ENCODE data around the gene TFAP2A.

Gene TFAP2A

DNA sequence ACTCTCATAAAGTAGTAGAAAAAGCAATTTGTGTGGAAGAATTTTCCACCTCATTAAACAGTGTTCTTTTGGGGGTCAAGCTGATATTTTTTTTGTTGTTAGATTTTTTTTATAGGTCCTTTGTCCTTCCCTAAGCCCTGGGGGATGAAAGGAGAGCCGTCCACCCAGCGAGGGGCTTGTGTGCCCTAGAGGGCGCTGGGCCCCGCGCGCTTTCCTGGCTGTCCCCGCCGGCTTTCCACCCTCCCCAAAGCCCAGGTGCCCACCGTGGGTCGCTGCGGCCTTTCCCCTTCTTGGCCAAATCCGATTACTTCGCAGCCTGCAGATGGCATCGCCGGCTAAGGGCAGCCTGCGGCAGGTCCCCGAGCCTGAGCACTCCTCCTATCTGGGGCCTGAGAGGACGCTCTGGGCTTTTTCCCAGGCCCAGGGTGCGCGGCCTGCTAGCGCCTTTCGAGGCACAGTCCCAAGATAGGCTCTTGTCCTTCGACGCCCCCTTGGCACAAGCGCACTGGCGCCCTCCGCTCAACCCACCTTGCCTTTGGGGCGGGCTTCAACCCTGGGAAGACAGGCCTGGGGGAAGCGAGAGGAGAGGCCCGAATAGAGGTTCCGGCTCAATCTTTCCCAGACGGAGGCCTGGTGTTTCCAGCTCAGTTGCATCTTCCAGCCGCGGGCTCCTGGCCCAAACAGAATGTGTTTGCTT is 33.6 kb downstream of the TFAP2A start:
- peaks cover 7% of the 10 kb centered on the region for H3K27me3 ChIP-seq (ENCODE audit: insufficient read depth, low read length)
- H3K27ac ChIP-seq (ENCODE audit: low read depth, low read length) = no peak overlapping the region
- DNase-seq = no peak
- H3K79me1 ChIP-seq (ENCODE audit: low read length) = peaks cover 21% of the 10 kb centered on the region
- H3K79me2 ChIP-seq (ENCODE audit: control insufficient read depth, insufficient read depth, low read length, poor library complexity) = no peaks in the 10 kb centered on the region
- H3K14ac ChIP-seq (ENCODE audit: low read length) = peak overlapping the region; percentile 37
- H4K8ac ChIP-seq (ENCODE audit: low read depth, low read length) = peak overlapping the region; percentile 37
- no peaks in the 10 kb centered on the region for H3K36me3 ChIP-seq (ENCODE audit: control insufficient read depth in 1 of 2, insufficient read depth in 2 of 2, low read length in 2 of 2)
- H3K4ac ChIP-seq (ENCODE audit: low read depth, low read length) = no peak overlapping the region
- H3K9ac ChIP-seq (ENCODE audit: low read length) = no peak overlapping the region
- no peak overlapping the region for H3K4me3 ChIP-seq (ENCODE audit: low read depth, low read length)
- peak overlapping the region; percentile 34 for H3K4me2 ChIP-seq (ENCODE audit: low read length)
- no peak overlapping the region for H2AK5ac ChIP-seq (ENCODE audit: low read length)
- H3K23ac ChIP-seq (ENCODE audit: low read length) = no peak overlapping the region
- peak overlapping the region; percentile 57 for H4K91ac ChIP-seq (ENCODE audit: low read depth, low read length)
- H2AFZ ChIP-seq (ENCODE audit: insufficient read depth, low read length, poor library complexity) = peak overlapping the region; percentile 46
- H3K9me3 ChIP-seq (ENCODE audit: insufficient read depth, low read depth, low read length) = no peaks in the 10 kb centered on the region
- H4K12ac ChIP-seq (ENCODE audit: low read depth, low read length) = no peak overlapping the region
- H2BK12ac ChIP-seq (ENCODE audit: low read length) = peak overlapping the region; percentile 73
- no CpG with 5 or more reads among the region's 34 CpGs for WGBS (ENCODE audit: extremely low coverage, insufficient coverage, insufficient read length)
- H2BK5ac ChIP-seq (ENCODE audit: low read depth, low read length, poor library complexity) = peak overlapping the region; percentile 7
- peaks cover 14 to 19% of the 10 kb centered on the region in 2 experiments for H3K4me1 ChIP-seq (ENCODE audit: control insufficient read depth in 1 of 2, insufficient read depth in 2 of 2, low read length in 2 of 2)
- no peak overlapping the region for H3K18ac ChIP-seq (ENCODE audit: low read length)
- peak overlapping the region; percentile 48 for H2BK120ac ChIP-seq (ENCODE audit: insufficient read depth, low read length, poor library complexity)

DNA sequence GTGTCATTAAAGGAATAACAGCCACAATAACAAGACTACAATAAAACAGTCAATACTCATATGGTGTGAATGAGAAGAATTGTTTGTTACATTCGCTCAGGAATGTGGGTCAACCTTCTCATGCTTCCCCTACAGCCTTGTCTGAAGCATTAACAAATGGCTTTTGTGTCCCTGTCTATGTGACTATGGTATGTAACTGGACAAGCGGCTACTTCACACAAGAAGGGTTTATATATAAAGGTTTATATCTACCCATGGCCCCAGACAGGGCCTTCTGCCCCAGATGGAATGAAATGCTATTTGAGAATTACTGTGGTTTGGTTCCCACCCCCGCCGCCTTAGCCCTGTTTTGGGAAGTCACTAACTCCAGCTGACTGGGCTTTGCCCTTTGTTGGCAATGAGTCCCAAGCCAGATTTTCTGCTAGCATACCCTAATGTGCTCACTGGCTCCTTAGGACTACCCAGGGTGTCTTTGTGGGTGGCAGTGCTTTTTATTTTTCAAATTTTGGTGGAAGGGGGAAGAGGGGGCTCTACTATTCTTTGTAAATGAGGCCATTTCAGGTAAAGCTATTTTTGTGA is 39.4 kb downstream of the TFAP2A start:
- Histone ChIP-seq H2BK120ac (ENCODE audit: insufficient read depth, low read length, poor library complexity) (peak overlapping the region; percentile 77), H3K14ac (ENCODE audit: low read length) (peak overlapping the region; percentile 40), H3K36me3 (ENCODE audit: control insufficient read depth in 1 of 2, insufficient read depth in 2 of 2, low read length in 2 of 2) (no peaks in the 10 kb centered on the region), H3K4me1 (ENCODE audit: control insufficient read depth in 1 of 2, insufficient read depth in 2 of 2, low read length in 2 of 2) (peaks cover 7 to 10% of the 10 kb centered on the region in 2 experiments), H3K4me3 (ENCODE audit: low read depth, low read length) (no peak overlapping the region), H3K9ac (ENCODE audit: low read length) (no peak overlapping the region), H3K4ac (ENCODE audit: low read depth, low read length) (peak overlapping the region; percentile 35), H3K18ac (ENCODE audit: low read length) (no peak overlapping the region), H3K27me3 (ENCODE audit: insufficient read depth, low read length) (no peaks in the 10 kb centered on the region), H4K12ac (ENCODE audit: low read depth, low read length) (no peak overlapping the region), H2AFZ (ENCODE audit: insufficient read depth, low read length, poor library complexity) (no peak overlapping the region), H3K23ac (ENCODE audit: low read length) (no peak overlapping the region), H3K79me1 (ENCODE audit: low read length) (peaks cover 4% of the 10 kb centered on the region), H3K79me2 (ENCODE audit: control insufficient read depth, insufficient read depth, low read length, poor library complexity) (no peaks in the 10 kb centered on the region), H3K4me2 (ENCODE audit: low read length) (no peak overlapping the region), H4K91ac (ENCODE audit: low read depth, low read length) (peak overlapping the region; percentile 70), H3K9me3 (ENCODE audit: insufficient read depth, low read depth, low read length) (no peaks in the 10 kb centered on the region), H2AK5ac (ENCODE audit: low read length) (no peak overlapping the region), H3K27ac (ENCODE audit: low read depth, low read length) (no peak overlapping the region), H4K8ac (ENCODE audit: low read depth, low read length) (no peak overlapping the region), H2BK5ac (ENCODE audit: low read depth, low read length, poor library complexity) (no peak overlapping the region), H2BK12ac (ENCODE audit: low read length) (peak overlapping the region; percentile 74)
- peak in 1 of 2 donors; percentile 41 for DNase-seq
- WGBS (ENCODE audit: extremely low coverage, insufficient coverage, insufficient read length) = no CpG with 5 or more reads among the region's 4 CpGs

DNA sequence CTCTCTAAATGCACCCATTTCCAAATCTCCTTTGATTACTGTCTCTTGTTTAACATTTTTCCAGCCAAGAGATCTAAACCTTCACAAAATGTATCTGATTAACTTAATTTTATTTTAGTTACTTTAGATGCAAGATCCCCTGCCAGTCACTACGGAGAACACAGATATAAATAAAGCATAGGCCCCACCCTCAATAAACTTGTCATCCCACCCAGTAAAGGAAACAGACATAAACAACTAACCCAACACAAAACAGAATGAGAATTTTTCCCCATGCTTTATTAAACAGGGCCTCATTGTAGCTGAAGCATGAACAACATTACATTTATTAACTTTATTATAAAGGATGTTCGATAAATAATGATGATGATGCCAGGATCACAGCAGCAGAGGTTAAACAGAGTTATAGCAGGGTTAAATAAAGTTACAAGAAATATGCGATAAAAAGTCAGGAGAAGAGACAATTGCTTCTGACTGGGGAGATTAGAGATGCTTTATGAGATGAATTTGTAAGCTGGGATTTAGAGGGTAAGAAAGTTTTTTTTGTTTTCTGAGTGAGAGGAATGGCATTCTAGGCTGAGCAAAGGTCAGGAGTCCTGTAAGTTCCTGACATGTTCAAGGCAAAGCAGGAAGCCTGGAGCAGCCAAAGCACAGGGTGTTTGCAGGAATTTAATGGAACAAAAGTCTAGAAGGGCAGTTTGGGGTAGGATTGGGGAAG is 41.1 kb downstream of the TFAP2A start:
- Histone ChIP-seq H3K23ac (ENCODE audit: low read length) (no peak overlapping the region), H2BK12ac (ENCODE audit: low read length) (no peak overlapping the region), H3K4me1 (ENCODE audit: control insufficient read depth in 1 of 2, insufficient read depth in 2 of 2, low read length in 2 of 2) (peaks cover 7 to 10% of the 10 kb centered on the region in 2 experiments), H3K4me3 (ENCODE audit: low read depth, low read length) (no peak overlapping the region), H3K79me1 (ENCODE audit: low read length) (peaks cover 4% of the 10 kb centered on the region), H3K36me3 (ENCODE audit: control insufficient read depth in 1 of 2, insufficient read depth in 2 of 2, low read length in 2 of 2) (no peaks in the 10 kb centered on the region), H3K4ac (ENCODE audit: low read depth, low read length) (no peak overlapping the region), H2BK120ac (ENCODE audit: insufficient read depth, low read length, poor library complexity) (no peak overlapping the region), H3K14ac (ENCODE audit: low read length) (no peak overlapping the region), H3K27me3 (ENCODE audit: insufficient read depth, low read length) (no peaks in the 10 kb centered on the region), H2BK5ac (ENCODE audit: low read depth, low read length, poor library complexity) (peak overlapping the region; percentile 19), H3K9ac (ENCODE audit: low read length) (no peak overlapping the region), H2AK5ac (ENCODE audit: low read length) (no peak overlapping the region), H2AFZ (ENCODE audit: insufficient read depth, low read length, poor library complexity) (no peak overlapping the region), H3K27ac (ENCODE audit: low read depth, low read length) (peak overlapping the region; percentile 84), H3K18ac (ENCODE audit: low read length) (no peak overlapping the region), H4K91ac (ENCODE audit: low read depth, low read length) (no peak overlapping the region), H3K9me3 (ENCODE audit: insufficient read depth, low read depth, low read length) (no peaks in the 10 kb centered on the region), H4K8ac (ENCODE audit: low read depth, low read length) (no peak overlapping the region), H3K79me2 (ENCODE audit: control insufficient read depth, insufficient read depth, low read length, poor library complexity) (no peaks in the 10 kb centered on the region), H4K12ac (ENCODE audit: low read depth, low read length) (no peak overlapping the region), H3K4me2 (ENCODE audit: low read length) (peak overlapping the region; percentile 36)
- WGBS (ENCODE audit: extremely low coverage, insufficient coverage, insufficient read length) = no CpG with 5 or more reads among the region's 3 CpGs
- DNase-seq = peak; percentile 31 to 68

DNA sequence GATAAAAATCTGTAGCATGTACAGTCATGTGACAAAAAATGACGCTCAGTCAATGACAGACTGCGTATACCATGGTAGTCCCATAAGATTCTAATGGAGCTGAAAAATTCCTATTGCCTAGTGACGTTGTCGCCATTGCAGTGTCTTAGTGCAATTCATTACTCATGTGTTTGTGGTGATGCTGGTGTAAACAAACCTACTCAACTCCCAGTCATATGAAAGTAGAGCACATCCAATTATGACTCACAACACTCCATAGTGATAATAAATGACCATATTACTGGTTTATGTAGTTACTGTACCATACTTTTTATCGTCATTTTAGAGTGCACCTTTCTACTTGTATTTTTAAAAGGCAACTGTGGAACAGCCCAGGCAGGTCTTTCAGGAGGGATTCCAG is 45.0 kb downstream of the TFAP2A start:
- no CpG with 5 or more reads among the region's 5 CpGs for WGBS (ENCODE audit: extremely low coverage, insufficient coverage, insufficient read length)
- no peaks in the 10 kb centered on the region for H3K9me3 ChIP-seq (ENCODE audit: insufficient read depth, low read depth, low read length)
- no peak overlapping the region for H3K23ac ChIP-seq (ENCODE audit: low read length)
- H3K4me2 ChIP-seq (ENCODE audit: low read length) = no peak overlapping the region
- DNase-seq = peak; percentile 87 to 97
- no peak overlapping the region for H4K8ac ChIP-seq (ENCODE audit: low read depth, low read length)
- H3K27ac ChIP-seq (ENCODE audit: low read depth, low read length) = no peak overlapping the region
- no peak overlapping the region for H3K4ac ChIP-seq (ENCODE audit: low read depth, low read length)
- no peak overlapping the region for H3K14ac ChIP-seq (ENCODE audit: low read length)
- H2BK120ac ChIP-seq (ENCODE audit: insufficient read depth, low read length, poor library complexity) = no peak overlapping the region
- H3K79me1 ChIP-seq (ENCODE audit: low read length) = no peaks in the 10 kb centered on the region
- no peak overlapping the region for H2AFZ ChIP-seq (ENCODE audit: insufficient read depth, low read length, poor library complexity)
- no peaks in the 10 kb centered on the region for H3K79me2 ChIP-seq (ENCODE audit: control insufficient read depth, insufficient read depth, low read length, poor library complexity)
- no peak overlapping the region for H3K18ac ChIP-seq (ENCODE audit: low read length)
- H2BK12ac ChIP-seq (ENCODE audit: low read length) = no peak overlapping the region
- H3K27me3 ChIP-seq (ENCODE audit: insufficient read depth, low read length) = no peaks in the 10 kb centered on the region
- no peaks in the 10 kb centered on the region for H3K36me3 ChIP-seq (ENCODE audit: control insufficient read depth in 1 of 2, insufficient read depth in 2 of 2, low read length in 2 of 2)
- peaks cover 6 to 7% of the 10 kb centered on the region in 2 experiments for H3K4me1 ChIP-seq (ENCODE audit: control insufficient read depth in 1 of 2, insufficient read depth in 2 of 2, low read length in 2 of 2)
- H4K12ac ChIP-seq (ENCODE audit: low read depth, low read length) = no peak overlapping the region
- no peak overlapping the region for H4K91ac ChIP-seq (ENCODE audit: low read depth, low read length)
- no peak overlapping the region for H2BK5ac ChIP-seq (ENCODE audit: low read depth, low read length, poor library complexity)
- H3K9ac ChIP-seq (ENCODE audit: low read length) = no peak overlapping the region
- no peak overlapping the region for H2AK5ac ChIP-seq (ENCODE audit: low read length)
- H3K4me3 ChIP-seq (ENCODE audit: low read depth, low read length) = no peak overlapping the region

Measured in trophoblast cell (in vitro differentiated cells and primary cell).